NCI-H69 (cell line): Measurements from ENCODE around the gene MKRN2.
"Not testable (repeated sequence)": the region's sequence is repeated elsewhere in the genome, so short reads cannot be mapped to it uniquely, and the experiment has no call there.

Experiments
- DNase-seq: peaks from one replicate; lab custom pipeline; 2025; lab: John Stamatoyannopoulos, UW

The MKRN2 gene

GRCh38 chr3:12630292-12630691, 73.4 kb downstream of the MKRN2 start:
- no peak for DNase-seq

DNA sequence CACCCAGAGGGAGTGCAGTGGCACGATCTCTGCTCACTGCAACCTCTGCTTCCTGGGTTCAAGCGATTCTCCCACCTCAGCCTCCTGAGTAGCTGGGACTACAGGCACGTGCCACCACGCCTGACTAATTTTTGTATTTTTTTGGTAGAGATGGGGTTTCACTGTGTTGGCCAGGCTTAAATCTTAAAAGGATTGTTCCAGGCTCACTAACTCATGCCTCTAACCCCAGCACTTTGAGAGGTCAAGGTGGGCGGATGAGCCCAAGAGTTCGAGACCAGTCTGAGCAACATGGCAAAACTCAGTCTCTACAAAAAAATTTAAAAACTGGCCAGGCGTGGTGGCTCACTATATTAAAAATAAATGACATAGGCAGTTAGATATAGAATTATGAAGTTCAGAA, 74.0 kb downstream of the MKRN2 start:
- DNase-seq: not testable (repeated sequence)

GRCh38 chr3:12632523-12632922, 75.6 kb downstream of the MKRN2 start:
- DNase-seq: no peak

GRCh38 chr3:12633108-12633507, 76.2 kb downstream of the MKRN2 start:
- DNase-seq: no peak
